Measurements from ENCODE around the gene USP48. TPM values are rescaled to one million over a fixed set of nuclear protein-coding genes. Genes with fewer than 3 reads are reported as not detected.

The USP48 gene
- total RNA-seq, 4 donors from 2014 or later = 23.1 to 92.5 (median 64.4) TPM

DNA sequence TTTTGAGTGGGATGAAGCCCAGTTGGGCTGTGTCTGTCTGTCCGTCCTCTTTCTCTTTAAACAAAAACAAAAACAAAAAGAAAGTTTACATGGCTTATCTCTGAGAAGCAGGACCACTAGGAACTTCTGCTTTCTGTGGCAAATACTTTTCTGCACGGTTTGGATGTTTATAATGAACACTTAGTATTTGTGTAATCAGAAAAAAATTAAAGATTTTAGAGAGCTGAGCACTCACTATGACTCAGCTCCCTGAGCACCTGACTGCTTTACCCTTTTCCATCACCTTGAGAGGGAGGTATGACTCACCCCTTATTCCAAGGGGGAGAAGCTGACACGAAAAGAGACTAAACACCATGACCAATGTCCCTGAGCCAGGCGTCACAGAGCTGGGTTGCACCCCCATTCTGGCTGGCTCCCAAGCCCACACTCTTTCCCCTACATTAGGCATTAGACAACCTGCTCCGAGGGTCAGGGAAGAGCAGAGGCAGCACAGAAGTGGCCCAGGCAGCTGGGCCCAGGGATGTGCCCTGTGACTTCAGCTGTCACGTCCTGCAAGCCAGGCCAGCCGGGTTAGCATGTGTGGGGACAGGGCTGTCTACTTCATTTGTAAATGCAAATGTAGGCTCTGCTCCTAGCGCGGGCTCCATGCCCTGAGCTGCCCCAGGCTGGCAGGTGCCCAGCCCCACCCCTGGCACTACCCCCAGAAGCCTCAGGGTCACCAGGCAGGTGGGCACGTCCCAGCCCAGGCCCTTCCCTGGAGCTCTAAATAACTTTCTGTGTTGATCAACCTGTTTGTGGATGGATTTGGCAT, 144.2 kb downstream of the USP48 start:
- Histone ChIP-seq H3K4me1 (no peaks in the 10 kb centered on the region), H3K27ac (no peak overlapping the region), H3K9me3 (no peaks in the 10 kb centered on the region), H3K4me3 (no peak overlapping the region), H3K36me3 (no peaks in the 10 kb centered on the region), H3K27me3 (no peaks in the 10 kb centered on the region)
- DNase-seq = no peak
- intact Hi-C loops (cut with DNase I; ENCODE audit: low total_unique reads) = no loop called here
- no peak for TF ChIP-seq POLR2A (IDR thresholded peaks at IDR 0.05)
- TF ChIP-seq, protein P1, sequence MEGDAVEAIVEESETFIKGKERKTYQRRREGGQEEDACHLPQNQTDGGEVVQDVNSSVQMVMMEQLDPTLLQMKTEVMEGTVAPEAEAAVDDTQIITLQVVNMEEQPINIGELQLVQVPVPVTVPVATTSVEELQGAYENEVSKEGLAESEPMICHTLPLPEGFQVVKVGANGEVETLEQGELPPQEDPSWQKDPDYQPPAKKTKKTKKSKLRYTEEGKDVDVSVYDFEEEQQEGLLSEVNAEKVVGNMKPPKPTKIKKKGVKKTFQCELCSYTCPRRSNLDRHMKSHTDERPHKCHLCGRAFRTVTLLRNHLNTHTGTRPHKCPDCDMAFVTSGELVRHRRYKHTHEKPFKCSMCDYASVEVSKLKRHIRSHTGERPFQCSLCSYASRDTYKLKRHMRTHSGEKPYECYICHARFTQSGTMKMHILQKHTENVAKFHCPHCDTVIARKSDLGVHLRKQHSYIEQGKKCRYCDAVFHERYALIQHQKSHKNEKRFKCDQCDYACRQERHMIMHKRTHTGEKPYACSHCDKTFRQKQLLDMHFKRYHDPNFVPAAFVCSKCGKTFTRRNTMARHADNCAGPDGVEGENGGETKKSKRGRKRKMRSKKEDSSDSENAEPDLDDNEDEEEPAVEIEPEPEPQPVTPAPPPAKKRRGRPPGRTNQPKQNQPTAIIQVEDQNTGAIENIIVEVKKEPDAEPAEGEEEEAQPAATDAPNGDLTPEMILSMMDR (IDR thresholded peaks at IDR 0.05) = no peak

DNA sequence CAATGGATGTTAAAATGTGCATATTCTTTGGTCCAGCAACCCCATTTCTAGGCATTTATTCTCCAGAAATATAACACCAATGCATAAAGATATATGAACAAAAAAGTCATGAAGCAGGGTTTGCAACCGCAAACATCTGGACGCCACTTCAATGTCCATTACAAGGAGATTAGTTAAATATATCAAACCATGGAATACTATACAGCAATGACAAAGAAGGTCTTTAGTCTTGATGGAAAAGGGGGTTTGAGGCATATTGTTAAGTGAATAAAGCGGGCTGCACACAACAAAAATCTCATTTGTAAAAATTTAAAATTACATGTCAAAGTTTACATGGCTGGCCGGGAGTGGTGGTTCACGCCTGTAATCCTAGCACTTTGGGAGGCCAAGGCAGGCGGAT, 145.4 kb downstream of the USP48 start:
- no peak overlapping the region for H3K27ac ChIP-seq
- no peak overlapping the region for H3K4me3 ChIP-seq
- no peaks in the 10 kb centered on the region for H3K27me3 ChIP-seq
- no peak for DNase-seq
- H3K36me3 ChIP-seq = no peaks in the 10 kb centered on the region
- TF ChIP-seq, protein P1 (IDR thresholded peaks at IDR 0.05) = no peak
- no peak for TF ChIP-seq POLR2A (IDR thresholded peaks at IDR 0.05)
- H3K4me1 ChIP-seq = no peaks in the 10 kb centered on the region
- intact Hi-C loops (cut with DNase I; ENCODE audit: low total_unique reads) = no loop called here
- H3K9me3 ChIP-seq = no peaks in the 10 kb centered on the region

DNA sequence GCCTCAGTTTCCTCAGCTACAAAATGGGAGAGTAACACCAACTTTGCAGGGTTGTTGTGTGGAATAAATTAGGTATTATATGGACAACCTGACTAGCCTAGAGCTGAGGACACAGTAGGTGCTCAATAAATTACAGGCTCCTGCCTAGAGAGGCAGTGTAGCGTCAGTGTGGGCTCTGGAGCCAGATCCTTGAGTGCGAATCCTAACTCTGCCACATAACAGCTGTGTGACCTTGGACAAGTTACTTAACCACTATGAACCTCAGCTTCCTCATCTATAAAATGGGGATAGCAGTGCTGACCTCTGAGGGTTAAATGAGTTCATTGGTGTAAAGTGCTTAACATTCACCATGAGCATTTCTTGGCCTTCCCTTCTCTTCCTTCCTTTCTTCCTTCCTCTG, 146.9 kb downstream of the USP48 start:
- intact Hi-C loops (cut with DNase I; ENCODE audit: low total_unique reads) = no loop called here
- Histone ChIP-seq H3K4me1 (no peaks in the 10 kb centered on the region), H3K9me3 (no peaks in the 10 kb centered on the region), H3K27me3 (no peaks in the 10 kb centered on the region), H3K36me3 (no peaks in the 10 kb centered on the region), H3K4me3 (no peak overlapping the region), H3K27ac (no peak overlapping the region)
- TF ChIP-seq POLR2A (IDR thresholded peaks at IDR 0.05) = no peak
- no peak for DNase-seq

DNA sequence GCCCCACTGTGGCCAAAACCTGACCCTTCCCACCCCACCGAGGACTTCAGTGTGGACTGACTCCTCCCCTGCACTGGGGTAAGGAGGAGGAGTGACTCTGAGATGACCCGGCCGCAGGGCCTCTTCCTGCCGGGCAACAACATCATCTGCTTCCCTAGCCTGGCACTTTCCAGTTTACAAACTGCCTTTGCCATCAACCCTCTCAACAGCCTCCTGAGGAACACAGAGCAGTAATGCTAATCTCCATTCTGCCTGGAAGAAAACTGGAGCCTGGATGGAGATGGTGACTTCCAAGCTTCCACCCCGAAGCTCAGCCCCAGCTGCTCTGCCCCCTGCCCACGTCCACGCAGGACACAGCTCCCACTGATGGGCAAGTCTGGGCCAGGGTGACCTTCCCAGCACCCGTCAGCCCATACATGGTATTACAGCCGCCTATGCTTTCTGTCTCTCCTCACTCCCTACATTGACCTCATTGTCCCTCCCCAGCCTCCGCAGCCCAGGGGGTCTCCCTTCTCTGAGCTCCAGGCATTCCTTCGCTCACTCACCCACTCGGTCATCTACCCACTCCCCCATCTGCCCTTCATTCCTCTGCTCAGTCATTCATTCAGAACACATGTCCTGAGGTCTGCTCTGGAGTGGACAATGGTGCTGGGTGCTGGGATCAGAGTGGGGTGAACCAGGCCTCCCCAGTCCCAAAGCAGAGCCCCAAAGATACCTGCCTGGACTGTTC, 148.0 kb downstream of the USP48 start:
- intact Hi-C loops (cut with DNase I; ENCODE audit: low total_unique reads) = no loop called here
- Histone ChIP-seq H3K36me3 (no peaks in the 10 kb centered on the region), H3K9me3 (no peaks in the 10 kb centered on the region), H3K27me3 (no peaks in the 10 kb centered on the region), H3K4me3 (no peak overlapping the region), H3K4me1 (no peaks in the 10 kb centered on the region), H3K27ac (no peak overlapping the region)
- TF ChIP-seq, protein P1 (IDR thresholded peaks at IDR 0.05) = no peak
- TF ChIP-seq POLR2A (IDR thresholded peaks at IDR 0.05) = no peak
- DNase-seq = no peak

DNA sequence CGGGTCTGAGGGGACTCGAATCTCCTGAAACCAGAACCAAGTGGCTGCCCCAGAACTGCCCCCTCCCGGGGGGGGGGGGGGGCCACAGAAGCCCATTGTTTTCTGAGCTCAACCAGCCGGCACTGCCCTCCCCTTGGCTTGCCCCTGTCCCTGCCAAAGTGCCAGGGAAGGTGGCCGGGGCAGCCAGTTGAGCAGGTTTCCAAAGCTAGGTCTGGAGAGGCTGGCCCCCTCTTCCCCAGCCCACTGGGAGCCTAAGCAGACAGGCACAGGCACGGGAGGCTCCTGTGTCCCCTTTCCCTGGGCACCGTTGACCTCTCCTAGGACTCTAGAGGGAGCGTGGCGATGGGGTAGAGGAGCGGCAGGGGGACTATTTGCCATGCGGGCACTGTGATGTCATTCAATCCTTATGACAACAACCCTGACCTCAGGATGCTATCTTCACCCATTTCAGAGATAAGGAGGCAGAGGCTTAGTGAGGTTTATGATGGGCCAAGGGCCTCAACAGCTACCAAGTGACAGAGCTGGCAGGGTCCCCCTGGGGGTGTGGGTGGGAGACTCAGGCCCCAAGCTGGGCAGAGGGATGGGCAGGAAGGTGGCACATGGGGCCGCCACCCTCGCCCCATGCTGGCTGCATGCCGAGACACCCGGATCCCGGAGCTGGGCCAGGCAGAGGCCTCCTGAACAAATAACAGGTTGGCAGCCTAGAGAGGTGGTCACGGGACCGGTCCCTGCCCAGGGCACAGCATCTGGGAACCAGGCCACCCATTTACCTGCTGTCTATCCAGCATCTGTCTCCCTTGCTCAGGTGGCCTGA, 148.8 kb downstream of the USP48 start:
- no peaks in the 10 kb centered on the region for H3K27me3 ChIP-seq
- H3K36me3 ChIP-seq = no peaks in the 10 kb centered on the region
- no peak overlapping the region for H3K4me3 ChIP-seq
- intact Hi-C loops (cut with DNase I; ENCODE audit: low total_unique reads) = no loop called here
- TF ChIP-seq POLR2A (IDR thresholded peaks at IDR 0.05) = no peak
- TF ChIP-seq, protein P1 (IDR thresholded peaks at IDR 0.05) = no peak
- no peaks in the 10 kb centered on the region for H3K4me1 ChIP-seq
- DNase-seq = no peak
- no peak overlapping the region for H3K27ac ChIP-seq
- no peaks in the 10 kb centered on the region for H3K9me3 ChIP-seq
